ENCODE data around the gene ZBTB20.

DNA sequence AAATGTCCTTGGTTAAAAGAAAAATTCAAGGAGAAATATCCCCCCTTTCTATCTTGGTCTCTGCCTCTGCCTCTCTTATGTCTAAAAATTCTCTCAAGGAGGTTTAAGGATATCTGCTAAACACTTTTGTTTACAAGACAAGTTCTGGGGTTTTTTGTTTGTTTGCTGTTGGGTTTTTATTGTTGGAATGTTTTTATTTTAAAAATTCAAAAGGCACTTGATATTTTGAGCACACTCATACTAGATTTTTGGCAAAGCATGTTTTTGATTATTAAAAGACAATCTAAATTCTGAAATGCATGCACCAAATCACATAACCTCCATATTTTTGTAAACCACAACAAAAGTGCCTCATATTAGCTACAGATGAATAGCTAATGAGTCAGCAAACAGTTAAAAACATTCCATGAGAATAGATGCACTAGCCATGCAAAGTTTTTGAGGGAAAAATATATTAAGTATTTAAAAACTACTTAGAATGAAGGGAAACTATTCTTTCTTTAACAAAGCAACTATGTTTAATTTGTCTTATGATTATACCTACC lies 84.6 kb downstream of the ZBTB20 start:
- TF ChIP-seq CTCF (IDR thresholded peaks at IDR 0.05; ENCODE audit: insufficient read depth, low read depth, low read length), result no peak
- TF ChIP-seq EZH2 (IDR thresholded peaks at IDR 0.05; ENCODE audit: insufficient read depth, low read length), result no peak
